Esophagus mucosa (tissue), 1 donor: Measurements from ENCODE around the gene GTF2H3. TPM values are rescaled to one million over a fixed set of nuclear protein-coding genes. Genes with fewer than 3 reads are reported as not detected.
"Not testable (repeated sequence)": the region's sequence is repeated elsewhere in the genome, so short reads cannot be mapped to it uniquely, and the experiment has no call there.

Source experiments
- ATAC-seq: fragments of 200-7000 bp; cut with Tn5 transposase; one replicate; pipeline ENCODE4 v1.9.1; 2020
- total RNA-seq: library from RNA; stranded (reverse); gene quantifications from one replicate; pipeline ENCODE4 v1.2.4, GENCODE V29; 2023
- donor health status: DM: yes; HTN: yes; CAD: no.

Gene GTF2H3
- total RNA-seq, result 31.5 TPM

- ATAC-seq, result peak; percentile 99
These were observed at the start of gene GTF2H3, which contains the start of gene EIF2B1 for GRCh38 chr12:123633379-123634141. TSS of gene GTF2H3 (plus strand) at chr12:123633829. CDS start at chr12:123633860, 31 bp downstream. TSS of gene EIF2B1 (minus strand) at chr12:123633686. CDS start at chr12:123633557, 129 bp downstream.

DNA sequence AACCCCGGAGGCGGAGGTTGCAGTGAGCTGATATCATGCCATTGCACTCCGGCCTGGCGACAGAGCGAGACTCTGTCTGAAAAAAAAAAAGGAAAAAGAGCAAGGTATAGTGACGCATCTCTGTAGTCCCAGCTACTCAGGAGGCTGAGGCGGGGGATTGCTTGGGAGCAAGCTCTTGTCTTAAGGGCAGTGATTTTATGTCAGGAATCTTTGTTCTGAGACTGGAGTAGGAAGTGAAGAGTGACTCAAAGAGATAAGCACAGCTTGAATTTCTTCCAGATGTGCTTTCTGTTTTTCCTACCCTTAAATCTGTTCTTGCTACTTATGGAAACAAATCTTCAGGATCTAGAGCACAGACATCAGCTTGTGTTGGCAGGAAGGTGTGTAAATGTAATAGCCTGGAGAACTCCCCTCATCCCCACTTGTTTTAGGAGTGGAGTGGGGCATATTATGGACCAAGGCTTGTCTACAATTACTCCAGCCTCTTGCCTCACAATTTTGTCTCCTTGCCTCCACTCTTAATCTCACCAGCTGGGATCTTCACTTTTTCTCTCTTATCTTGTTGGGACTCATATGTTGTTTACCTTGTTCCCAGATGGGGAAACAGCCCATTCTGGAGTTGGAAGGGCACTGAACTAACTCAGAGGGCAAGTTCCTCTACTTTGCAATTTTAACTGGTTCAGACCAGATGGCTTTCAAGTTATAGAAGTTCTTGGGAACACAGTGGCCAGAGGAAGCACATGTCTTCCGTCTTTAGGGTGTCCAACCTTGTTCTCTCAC is 41.7 kb upstream of the GTF2H3 start:
- no peak for ATAC-seq

- no peak for ATAC-seq
These were observed 37.9 kb upstream of the GTF2H3 start for GRCh38 chr12:123595729-123596128.

DNA sequence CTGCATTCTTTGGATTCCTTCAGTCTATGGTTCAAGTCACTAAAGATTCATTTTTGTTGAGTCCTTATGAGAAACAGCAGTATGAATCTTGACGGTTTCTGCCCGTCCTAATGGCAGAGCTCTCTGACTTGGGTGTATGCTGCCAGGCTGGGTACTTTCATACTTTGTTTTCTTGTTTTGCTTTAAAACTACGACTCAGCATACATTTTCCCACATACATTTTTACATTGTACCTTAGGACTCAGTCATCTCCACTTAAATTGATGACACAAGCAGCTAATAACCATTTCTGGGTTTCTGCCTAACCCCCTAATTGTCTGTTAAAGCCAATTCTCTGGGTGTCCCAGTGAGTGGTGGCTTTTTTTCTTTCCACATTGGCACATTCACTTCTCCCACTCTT is 36.5 kb upstream of the GTF2H3 start:
- no peak for ATAC-seq

DNA sequence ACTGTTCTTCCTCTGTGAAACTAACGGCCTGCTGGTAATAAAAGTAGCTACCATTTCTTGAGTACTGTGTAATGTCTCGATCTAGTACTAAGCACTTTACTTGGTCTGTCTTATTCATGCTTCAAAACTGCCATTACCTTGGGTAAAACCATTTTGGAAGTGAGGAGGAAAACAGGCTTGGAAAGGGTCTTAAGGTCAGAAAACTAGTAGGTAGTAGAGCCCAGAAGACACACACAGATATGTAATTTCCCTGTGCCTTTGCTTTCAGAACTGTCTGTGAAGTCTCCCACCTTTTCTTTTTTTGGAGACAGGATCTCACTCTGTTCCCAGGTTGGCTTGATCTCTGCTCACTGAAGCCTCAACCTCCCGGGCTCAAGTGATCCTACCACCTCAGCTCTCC is 35.1 kb upstream of the GTF2H3 start:
- no peak for ATAC-seq

- no peak for ATAC-seq
These were observed 34.3 kb upstream of the GTF2H3 start for GRCh38 chr12:123599310-123599709.

DNA sequence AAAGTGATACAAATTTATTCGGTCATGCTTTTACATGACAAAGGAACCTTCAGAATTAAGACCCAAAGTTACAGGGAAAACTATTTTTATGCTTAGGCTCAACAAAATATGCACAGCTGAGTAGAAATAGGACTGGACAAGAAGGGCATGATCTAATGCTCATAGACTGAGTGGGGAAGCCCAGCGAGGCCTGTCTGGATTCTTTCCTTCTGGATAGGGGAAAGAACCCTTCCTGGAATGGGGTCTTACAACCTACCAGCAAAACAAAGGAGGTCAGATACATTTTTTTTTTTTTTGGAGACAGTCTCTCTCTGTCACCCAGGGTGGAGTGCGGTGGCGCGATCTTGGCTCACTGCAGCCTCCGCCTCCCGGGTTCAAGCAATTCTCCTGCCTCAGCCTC is 33.9 kb upstream of the GTF2H3 start:
- no peak for ATAC-seq

DNA sequence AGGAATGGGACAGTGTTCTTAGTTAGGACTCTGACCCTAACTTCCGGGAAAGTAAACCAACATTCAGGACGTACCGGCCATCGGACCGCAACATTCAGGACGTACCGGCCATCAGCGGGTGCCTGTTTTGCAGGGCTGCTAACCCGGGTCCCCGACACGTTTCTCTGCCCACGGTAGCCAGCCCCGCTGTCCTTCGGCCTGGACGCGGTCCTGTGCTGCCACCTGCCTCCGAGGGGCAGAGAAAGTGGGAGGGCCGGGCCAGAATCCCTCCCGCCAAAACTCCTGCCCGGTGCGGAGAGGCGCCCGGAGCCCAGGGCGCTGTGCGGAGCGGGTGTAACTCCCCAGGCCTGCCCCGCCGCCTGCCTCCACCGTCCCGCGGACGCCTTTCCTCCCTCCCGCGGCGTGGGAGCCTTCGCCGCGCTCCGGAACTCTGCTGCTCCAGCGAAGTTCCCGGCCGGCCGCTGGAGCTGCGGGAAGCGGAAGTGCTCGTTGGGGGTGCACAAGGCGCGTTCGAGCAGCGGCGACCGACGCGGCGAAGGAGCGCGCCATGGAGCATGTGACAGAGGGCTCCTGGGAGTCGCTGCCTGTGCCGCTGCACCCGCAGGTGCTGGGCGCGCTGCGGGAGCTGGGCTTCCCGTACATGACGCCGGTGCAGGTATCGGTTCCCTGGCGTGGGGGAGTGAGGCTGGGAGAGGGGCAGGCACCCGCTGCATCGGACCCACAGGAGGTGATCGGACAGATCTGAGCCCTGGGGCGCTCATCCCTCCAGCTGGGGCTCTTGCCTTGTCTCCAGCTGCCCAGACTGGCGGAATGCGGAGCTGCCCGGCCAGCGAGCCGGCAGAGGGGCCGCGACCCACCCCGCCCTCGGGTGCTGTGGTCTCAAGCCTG is 31.8 kb upstream of the GTF2H3 start, which contains the start of gene DDX55:
TSS of gene DDX55 (plus strand) at position 498 of the 888 bp plus-strand sequence. CDS start at position 548, 50 bp downstream.
- peak; percentile 96 for ATAC-seq

DNA sequence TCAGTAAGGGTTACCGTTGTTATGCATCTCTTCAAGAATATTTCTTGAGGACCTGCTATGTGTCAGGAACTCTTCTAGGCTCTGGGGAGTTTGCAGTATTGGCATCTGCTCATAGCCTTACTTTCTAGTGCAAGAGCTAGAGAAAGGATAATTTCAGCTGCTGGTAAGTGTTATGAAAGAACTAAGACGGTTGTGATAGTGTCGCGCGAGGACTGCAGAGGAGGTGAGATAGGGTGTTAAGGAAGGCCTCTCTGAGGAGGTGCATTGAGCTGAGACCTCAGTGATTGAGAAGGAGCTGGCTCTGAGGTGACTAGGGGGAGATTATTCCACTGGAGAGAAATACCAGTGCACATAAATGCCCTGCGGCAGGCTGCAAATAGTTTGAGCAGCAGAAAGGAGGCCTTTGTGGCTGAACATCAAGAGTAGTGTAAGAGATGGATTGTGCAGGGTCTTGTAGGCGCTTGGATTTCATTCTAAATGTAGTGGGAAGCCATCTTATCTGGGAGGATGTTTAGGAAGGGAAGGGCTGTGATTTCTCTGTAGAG is 30.9 kb upstream of the GTF2H3 start:
- ATAC-seq, result no peak

DNA sequence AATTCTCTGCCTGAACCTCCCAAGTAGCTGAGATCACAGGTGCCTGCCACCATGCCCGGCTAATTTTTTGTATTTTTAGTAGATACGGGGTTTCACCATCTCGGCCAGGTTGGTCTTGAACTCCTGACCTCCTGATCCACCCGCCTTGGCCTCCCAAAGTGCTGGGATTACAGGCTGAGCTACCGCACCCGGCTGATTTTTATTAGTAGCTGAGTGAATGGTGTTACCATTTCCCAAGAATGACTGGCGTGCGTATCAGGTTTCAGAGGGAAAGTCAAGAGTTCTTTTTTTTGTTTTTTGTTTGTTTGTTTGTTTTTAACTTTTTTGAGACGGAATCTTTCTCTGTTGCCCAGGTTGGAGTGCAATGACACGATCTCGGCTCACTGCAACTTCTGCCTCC is 30.1 kb upstream of the GTF2H3 start:
- ATAC-seq, result not testable (repeated sequence)

DNA sequence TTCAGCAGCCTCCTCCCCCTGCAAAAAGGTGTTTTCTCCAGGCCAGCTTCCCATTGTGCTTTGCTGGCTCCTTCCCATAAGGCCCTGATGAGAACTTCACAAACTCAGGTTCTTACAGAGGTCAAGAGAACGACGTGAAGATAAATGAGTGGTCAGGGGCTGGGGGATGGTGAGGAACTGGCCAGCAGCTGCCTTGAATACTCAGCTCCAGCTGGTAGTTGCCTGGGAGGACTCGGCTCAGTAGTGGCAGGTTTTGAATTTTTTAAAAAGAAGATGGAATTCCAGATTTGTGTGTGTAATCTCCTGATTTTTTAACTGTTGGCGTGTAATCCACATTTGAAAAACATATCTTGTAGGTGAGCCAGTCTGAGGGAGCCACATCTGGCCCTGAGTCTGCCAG is 25.9 kb upstream of the GTF2H3 start:
- ATAC-seq, result no peak

GRCh38 chr12:123608182-123608581 is 25.4 kb upstream of the GTF2H3 start:
- ATAC-seq, result no peak

DNA sequence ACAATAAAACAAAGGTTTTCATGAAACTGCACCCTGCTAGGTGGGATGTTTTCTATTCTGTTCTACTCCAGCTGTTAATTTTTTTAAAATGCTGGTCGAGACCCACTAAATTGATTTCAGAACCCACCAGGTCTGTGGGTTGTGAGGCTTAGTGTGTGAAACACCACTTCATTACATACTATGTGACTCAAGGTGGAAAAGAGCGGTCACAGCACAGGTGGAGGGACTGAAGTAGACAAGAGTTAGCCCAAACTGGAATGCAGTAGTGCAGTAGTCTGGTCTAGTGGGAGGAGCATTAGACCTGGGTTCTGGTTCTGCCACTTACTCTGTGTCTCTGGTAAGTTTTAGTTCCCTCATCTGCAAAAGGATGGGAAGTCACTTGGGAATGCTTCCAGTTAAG is 19.5 kb upstream of the GTF2H3 start:
- no peak for ATAC-seq

DNA sequence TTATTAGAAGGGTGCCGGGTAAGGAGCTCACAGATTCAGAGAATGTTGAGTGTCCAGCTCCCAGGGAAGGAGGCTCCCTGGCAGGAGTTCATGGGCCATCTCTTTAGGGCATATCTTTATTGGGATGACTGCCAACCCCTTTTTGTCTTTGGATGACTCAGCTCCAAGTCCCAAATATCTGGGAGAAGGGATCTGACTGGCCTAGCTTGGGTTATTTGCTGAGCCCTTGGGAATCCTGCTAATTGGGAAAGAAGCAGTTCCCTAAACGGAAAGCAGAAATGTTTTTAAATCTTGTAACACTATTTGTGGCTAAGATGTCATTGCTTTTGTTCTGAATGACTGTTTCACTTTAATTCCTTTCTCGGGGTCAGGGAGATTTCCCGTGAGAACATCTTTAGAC is 19.1 kb upstream of the GTF2H3 start:
- ATAC-seq, result no peak

DNA sequence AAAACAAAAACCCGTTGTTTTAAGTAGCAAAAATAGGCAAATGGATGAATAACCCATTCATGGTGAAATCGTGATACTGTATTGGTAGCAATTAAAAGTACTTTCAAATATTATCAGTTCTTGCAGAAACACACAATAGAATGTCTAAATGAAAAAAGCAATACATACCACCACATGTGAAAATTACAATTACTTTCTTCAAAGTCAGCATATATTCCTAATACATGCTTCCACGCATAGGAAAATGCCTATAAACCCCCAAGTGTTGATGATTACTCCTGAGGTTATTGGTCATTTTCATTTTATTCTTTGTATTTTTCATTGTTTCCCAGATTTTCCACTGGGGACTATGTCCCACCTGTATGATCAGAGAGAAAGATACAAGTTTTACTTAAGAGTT is 16.5 kb upstream of the GTF2H3 start:
- ATAC-seq, result no peak

GRCh38 chr12:123617580-123617979 is 16.0 kb upstream of the GTF2H3 start:
- ATAC-seq, result no peak

DNA sequence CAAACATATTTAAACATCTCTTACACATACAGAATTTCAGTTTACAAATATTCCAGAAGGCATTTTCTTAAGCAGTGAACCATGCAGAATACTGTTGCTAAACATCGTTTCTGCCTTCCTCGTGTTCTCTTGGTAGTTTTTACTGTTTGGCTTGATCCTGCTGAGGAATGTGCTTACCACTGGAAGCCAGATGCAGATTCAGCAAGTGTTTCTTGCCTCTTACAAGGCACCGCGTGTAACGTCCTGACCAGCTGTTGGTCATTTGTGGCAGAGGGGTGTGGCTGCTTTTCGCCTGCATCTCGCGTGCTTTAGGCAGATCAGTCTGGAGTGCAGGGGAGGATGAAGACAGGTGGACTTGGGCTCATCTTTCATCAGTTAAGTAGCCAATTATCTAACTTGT is 12.5 kb upstream of the GTF2H3 start:
- ATAC-seq, result peak; percentile 19

DNA sequence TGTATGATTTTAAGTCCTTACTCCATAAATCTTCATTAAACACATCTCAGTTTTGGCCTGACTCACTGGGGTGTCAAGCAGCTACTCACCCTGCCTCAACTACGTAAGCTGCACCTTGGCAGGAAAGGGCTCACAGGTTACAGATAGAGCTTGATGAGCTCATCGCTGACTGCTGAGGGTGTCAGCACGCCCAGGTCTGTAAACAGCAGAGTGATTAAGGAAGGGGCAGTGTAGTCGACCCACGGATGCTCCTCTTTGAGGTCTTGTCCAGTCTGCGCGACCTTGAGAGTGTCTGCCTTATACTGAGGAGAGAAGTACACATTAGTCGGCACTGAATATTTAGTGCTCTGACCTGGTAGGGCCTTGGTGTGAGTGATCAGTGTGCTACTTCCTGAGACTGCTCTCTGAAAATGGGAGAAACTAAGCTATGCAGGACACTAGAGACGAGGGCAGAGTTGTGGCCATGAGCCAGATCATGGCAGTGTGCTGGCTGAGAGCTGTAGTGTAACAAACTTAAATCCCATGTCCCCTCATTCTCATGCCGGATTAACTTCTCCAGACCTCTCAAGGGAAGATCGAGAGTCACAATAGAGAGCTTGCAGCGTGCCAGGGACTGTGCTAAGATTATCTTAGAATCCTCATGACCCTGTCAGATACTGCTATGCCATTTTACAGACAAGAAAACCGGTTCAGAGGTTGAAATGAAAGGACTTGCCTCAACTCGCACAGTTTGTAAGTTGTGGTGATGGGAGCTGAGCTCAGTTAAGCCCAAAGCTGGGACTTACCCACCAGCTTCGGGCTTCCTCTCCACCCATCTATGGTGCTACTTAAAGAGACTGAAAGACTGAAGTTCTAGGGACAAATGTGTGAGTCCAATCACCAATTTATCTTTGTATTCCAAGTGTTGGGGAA is 11.8 kb upstream of the GTF2H3 start:
- peak; percentile 96 for ATAC-seq

DNA sequence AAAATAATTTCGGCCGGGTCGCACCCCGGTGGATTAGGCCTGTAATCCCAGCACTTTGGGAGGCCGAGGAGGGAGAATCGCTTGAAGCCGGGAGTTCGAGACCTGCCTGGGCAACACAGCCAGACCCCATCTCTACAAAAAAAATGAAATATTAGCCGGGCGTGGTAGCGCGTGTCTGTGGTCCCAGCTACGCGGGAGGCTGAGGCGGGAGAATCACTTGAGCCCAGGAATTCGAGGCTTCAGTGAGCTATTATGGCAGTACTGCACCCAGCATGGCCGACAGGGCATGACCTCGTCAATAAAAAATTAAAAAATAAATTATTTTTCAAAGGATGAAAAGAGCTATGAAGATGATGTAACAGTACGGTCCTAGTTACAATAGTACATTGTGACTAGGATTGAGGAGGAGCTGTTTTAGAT is 523 bp downstream of the GTF2H3 start:
- no peak for ATAC-seq

GRCh38 chr12:123643911-123644310 is 10.3 kb downstream of the GTF2H3 start:
- no peak for ATAC-seq

GRCh38 chr12:123645380-123645779 is 11.8 kb downstream of the GTF2H3 start:
- no peak for ATAC-seq
